ENCODE data around the gene PSMD9. TPM values are rescaled to one million over a fixed set of nuclear protein-coding genes. Genes with fewer than 3 reads are reported as not detected.

The PSMD9 gene, protein sequence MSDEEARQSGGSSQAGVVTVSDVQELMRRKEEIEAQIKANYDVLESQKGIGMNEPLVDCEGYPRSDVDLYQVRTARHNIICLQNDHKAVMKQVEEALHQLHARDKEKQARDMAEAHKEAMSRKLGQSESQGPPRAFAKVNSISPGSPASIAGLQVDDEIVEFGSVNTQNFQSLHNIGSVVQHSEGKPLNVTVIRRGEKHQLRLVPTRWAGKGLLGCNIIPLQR
- total RNA-seq = 58.2 and 61.9 TPM in 2 replicates

GRCh38 chr12:121888478-121889273, at the start of gene PSMD9:
Gene PSMD9, plus strand, starts transcription at chr12:121888790. Its CDS starts 67 bp downstream, at chr12:121888857.

GRCh38 chr12:121858662-121859572, 29.7 kb upstream of the PSMD9 start, which contains the start of gene HPD:
Gene HPD, minus strand, starts transcription at chr12:121858859. Its CDS starts 36 bp downstream, at chr12:121858823.

GRCh38 chr12:121917950-121918678, 29.5 kb downstream of the PSMD9 start, which contains the start of gene CFAP251:
Gene CFAP251, plus strand, starts transcription at chr12:121918592. Its CDS starts 2,714 bp downstream, at chr12:121921306.

Other genes starting within 250 kb of the PSMD9 start
- under 0.01 and 0.21 TPM in 2 replicates for gene MORN3, start 219.1 kb upstream of the PSMD9 start, total RNA-seq
- 9.4 and 13.9 TPM in 2 replicates for gene TMEM120B, start 176.0 kb upstream of the PSMD9 start, total RNA-seq
- gene RHOF, start 95.1 kb upstream of the PSMD9 start, total RNA-seq = 10.0 and 40.7 TPM in 2 replicates
- 1.4 and 2.3 TPM in 2 replicates for gene SETD1B, start 84.8 kb upstream of the PSMD9 start, total RNA-seq
- gene HPD, start 29.9 kb upstream of the PSMD9 start, total RNA-seq = 0.24 TPM in 1 of 2 replicates, not detected in the other
- gene CFAP251, start 29.8 kb downstream of the PSMD9 start, total RNA-seq = 16.4 and 21.5 TPM in 2 replicates
- gene BCL7A, start 133.1 kb downstream of the PSMD9 start, total RNA-seq = 14.0 and 18.3 TPM in 2 replicates
- 11.1 and 11.7 TPM in 2 replicates for gene MLXIP, start 190.0 kb downstream of the PSMD9 start, total RNA-seq